GM18507 (cell line): ENCODE data around the gene HSFY2.
"Not testable (repeated sequence)": the region's sequence is repeated elsewhere in the genome, so short reads cannot be mapped to it uniquely, and the experiment has no call there.

Experiments
- DNase-seq: peaks from one replicate; pipeline ENCODE4 v3.0.0; 2011; ENCODE audit warnings: low read depth; ENCODE audit not compliant: insufficient read length; ENCODE audit errors: extremely low spot score
- FAIRE-seq: peaks from 2 replicates; lab custom pipeline; 2011; peaks lifted over from hg19 to GRCh38; lab: Jason Lieb, UNC

The HSFY2 gene

GRCh38 chrY:18773635-18774034 is at the start of gene HSFY2:
Gene HSFY2 (minus strand): TSS chrY:18773735. CDS start chrY:18773618, 117 bp downstream.
- not testable (repeated sequence) for FAIRE-seq

GRCh38 chrY:18815751-18816150 is 42.2 kb upstream of the HSFY2 start:
- not testable (repeated sequence) for FAIRE-seq, DNase-seq

More at GRCh38 chrY:18773635-18774034, at the start of gene HSFY2:
- not testable (repeated sequence) for DNase-seq

- not testable (repeated sequence) for FAIRE-seq, DNase-seq
These were observed 15.3 kb upstream of the HSFY2 start for GRCh38 chrY:18788757-18789406.

- DNase-seq = not testable (repeated sequence)
- FAIRE-seq = peak; percentile 50
These were observed 19.5 kb downstream of the HSFY2 start for GRCh38 chrY:18754077-18754476.

GRCh38 chrY:18753133-18753815 is 20.3 kb downstream of the HSFY2 start:
- peak; percentile 71 for FAIRE-seq
- DNase-seq = not testable (repeated sequence)

- not testable (repeated sequence) for DNase-seq, FAIRE-seq
These were observed 49.8 kb downstream of the HSFY2 start for GRCh38 chrY:18723714-18724113.
